SHP77 (cell line): Measurements from ENCODE around the gene PLEKHS1.
"Not testable (repeated sequence)": the region's sequence is repeated elsewhere in the genome, so short reads cannot be mapped to it uniquely, and the experiment has no call there.

ENCODE experiments used
- DNase-seq, 2 experiments: peaks; one replicate each; lab custom pipeline; 2025; lab: John Stamatoyannopoulos, UW

Gene PLEKHS1

DNA sequence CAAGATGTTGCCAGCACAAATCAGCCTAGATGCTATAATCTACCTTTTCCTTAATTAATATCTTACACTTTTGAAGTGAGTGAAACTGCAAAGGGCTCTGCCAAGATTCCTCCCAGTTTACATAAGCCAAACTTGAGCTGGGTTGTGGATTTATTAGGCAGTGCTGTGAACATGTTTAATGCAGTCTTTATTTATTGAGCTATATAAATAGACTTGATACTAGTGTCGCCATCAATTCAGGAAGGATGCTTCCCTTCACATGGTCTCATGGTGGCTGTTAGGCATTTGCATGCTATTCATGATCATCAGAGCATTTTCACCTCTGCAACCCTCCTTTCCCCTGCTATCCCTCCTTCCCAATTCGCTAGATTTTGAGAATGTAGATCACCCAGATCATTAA, 40.2 kb downstream of the PLEKHS1 start:
- DNase-seq, result no peak

DNA sequence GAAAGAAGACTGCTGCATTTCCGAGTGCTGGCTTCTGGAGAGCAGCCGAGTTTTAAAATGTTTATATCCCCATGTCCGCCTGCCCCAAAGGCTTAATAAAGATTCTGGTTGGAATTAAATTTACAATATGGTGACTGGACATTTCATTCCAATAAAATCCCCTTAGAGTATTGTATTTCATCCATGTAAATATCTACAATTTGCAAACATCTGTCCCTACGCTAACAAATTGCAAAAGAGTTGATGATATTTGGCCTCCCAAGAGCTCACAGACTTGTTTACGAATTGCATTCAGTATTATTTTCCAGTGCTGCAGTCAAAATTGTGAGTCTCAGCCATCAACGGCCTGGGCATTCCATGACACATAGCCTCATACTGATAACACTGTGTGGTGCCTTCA, 50.1 kb downstream of the PLEKHS1 start:
- DNase-seq, result no peak

DNA sequence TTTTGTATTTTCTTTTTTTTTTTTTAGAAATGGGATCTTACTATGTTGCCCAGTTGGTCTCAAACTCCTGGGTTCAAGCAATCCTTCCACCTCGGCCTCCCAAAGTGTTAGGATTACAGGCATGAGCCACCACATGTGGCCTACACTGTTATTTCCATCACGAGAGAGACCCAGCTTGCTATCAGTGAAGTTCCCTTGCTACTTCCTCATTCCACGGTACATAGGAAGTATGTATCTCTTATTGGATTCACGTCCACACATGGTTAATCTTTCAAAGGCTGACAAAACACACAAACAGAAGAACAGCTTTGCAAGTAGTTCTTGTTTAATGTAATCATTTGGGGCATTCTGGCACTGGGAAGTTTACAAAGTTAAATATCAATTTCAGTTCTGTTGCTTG, 51.5 kb downstream of the PLEKHS1 start:
- no peak for DNase-seq

DNA sequence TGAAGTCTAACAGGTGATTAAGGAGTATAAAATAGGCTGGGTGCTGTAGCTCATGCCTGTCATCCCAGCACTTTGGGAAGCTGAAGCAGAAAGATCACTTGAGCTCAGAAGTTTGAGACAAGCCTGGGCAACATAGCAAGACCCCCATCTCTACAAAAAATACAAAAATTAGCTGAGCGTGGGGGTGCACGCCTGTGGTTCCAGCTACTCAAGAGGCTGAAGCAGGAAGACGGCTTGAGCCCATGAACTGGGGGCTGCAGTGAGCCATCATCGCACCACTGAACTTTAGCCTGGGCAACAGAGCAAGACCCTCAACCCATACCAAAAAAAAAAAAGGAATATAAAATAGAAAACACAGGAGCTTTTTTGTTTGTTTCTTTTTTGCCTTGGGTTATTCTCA, 55.0 kb downstream of the PLEKHS1 start:
- DNase-seq, result no peak

DNA sequence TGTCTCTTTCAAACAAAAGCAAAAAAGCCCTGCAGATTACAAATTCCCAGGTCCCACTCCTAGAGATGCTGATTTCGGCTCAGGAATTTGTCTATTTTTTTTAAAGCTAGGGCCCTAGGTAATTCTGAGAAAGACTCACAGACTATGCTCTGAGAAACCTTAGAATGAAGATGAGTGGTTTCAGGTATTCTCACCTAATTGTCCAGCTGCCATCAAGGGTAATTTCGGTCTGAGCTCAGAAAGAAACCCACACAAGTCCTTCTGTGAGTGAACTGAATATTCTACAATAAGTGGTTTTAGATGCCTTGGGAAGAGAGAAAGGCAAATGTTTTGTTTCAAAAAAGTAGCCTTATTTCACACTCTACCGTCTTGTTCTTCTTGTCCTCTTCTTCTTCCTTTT, 56.7 kb downstream of the PLEKHS1 start:
- no peak for DNase-seq

DNA sequence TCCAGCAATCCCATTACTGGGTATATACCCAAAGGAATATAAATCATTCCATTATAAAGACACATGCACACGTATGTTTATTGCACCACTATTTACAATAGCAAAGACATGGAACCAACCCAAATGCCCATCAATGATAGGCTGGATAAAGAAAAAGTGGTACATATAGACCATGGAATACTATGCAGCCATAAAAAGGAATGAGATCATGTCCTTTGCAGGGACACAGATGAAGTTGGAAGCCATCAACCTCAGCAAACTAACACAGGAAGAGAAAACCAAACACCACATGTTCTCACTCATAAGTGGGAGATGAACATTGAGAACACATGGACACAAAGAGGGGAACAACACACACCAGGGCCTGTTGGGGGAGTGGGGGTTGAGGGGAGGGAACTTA, 63.2 kb downstream of the PLEKHS1 start:
- not testable (repeated sequence) for DNase-seq

DNA sequence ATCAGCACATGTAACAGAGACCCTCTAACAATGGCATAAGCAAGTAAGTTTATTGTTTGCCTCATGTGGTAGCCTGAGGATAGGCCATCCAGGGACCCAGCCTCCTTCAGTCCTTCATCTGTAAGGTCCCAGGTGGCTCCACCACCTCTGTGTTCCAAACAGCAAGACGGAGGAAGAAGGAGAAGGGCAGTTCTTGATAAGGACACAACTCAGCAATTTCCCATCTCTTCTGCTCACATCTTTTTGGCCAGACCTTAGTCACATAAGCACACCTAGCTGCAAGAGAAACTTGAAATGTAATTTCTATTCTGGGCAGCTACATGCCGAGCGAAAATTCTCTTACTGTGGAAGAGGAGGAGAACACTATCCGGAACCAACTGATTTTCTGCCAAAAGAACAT, 68.5 kb downstream of the PLEKHS1 start:
- no peak for DNase-seq

DNA sequence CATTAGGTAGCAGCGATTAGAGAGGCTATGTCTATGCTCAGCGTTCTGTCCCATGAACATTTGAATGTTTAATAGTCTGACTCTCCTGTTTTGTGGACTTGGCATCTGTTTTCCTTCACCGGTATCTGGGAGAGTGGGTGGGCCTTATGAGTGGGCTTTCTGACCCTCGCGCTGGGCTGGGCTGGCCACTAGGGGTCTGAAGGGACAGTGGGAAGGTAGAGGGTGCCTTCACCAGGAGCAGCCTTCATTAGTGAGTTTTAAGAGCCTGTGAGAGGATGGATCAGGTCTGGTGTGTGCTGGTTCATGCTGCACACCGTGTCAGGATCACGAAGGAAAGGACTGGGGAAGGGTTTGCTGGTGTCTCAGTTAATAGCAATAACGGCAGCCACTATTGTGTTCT, 69.0 kb downstream of the PLEKHS1 start:
- DNase-seq, result no peak

DNA sequence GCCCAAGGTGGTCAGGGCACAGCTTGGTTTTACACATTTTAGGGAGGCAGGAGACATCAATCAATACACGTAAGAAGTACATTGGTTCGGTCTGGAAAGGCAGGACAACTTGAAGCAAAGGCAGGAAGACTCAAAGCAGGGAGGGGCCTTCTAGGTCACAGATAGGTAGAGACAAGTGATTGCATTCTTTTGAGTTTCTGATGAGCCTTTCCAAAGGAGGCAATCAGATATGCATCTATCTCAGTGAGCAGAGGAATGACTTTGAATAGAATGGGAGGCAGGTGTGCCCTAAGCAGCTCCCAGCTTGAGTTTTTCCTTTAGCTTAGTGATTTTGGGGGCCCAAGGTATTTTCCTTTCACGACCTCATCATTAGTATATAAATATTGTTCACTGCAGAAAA, 69.8 kb downstream of the PLEKHS1 start:
- not testable (repeated sequence) for DNase-seq

DNA sequence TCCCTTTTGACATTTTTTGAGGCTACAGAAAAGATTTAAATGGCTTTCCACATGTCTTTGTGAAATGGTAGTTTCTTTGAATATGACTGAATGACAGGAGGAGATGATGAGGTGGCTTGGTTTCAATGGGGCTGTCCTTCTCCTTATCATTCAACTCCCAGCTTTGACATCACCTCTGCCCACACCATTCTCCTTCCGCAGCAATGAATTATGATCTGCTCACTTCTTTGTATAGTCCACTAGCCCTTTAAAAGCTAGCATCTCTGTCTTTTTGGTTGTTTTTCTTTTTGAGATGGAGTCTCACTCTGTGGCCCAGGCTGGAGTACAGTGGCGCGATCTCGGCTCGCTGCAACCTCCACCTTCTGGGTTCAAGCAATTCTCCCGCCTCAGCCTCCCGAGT, 70.7 kb downstream of the PLEKHS1 start:
- no peak for DNase-seq

DNA sequence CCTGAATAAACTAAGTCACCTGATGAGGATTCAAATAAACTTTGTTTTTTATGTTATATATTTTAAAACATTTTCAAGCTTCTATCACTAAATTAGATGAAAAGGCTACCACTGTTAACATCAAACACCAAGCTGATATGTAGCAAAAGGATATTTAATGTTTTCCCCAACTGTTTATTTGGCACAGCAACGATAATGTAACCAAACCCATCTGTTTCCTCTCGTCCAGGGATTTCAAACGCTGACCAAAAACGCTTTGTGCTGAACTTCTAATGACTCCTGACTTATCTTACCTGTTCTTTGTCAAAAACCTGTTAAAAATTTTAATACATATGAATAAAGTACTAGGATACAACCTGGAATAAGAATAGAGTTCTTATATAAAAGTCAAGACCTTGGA, 71.9 kb downstream of the PLEKHS1 start:
- no peak for DNase-seq

DNA sequence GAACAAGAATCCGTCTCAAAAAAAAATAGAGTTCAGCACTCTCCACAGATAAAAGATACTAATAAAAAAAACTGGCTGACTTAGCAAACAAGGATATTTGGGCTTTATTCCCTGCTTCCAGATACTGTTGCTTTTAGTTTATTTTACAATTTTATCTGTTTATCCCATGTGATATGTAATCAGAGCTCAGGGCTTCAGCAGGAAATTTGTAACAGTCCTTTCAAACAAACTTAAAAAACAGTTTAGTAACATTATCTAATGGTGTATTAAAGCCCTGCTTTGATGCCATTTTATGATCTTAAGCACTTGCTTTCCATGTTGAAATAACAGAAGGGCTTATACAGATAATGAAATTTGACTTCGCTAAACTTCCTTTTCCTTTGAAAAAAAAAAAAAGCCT, 74.3 kb downstream of the PLEKHS1 start:
- no peak for DNase-seq

DNA sequence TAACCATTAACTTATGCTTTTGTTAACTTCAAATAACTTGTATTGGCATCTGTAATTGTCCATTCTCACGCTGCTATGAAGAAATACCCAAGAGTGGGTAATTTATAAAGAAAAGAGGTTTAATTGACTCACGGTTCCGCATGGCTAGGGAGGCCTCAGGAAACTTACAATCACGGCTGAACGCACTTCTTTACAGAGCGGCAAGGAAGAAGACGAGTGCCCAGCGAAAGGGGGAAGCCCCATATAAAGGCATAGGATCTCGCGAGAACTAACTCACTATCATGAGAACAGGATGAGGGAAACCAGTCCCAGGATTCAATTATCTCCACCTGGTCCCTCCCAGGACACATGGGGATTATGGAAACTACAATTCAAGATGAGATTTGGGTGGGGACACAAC, 77.1 kb downstream of the PLEKHS1 start:
- DNase-seq, result not testable (repeated sequence)
